SU-DHL-6 (cell line): ENCODE measurements around the gene TMEM178A.

Experiments
- H2AFZ ChIP-seq: fragments of 200-600 bp; sonication (generic); 2 replicates; pipeline ENCODE4 v1.6.1; 2014; ENCODE audit warnings: low read depth, mild to moderate bottlenecking, moderate library complexity, mixed read lengths, antibody characterized with exemption, low read length; ENCODE audit not compliant: severe bottlenecking
- H3F3A ChIP-seq: fragments of 200-600 bp; shearing (Covaris generic); 2 replicates; pipeline ENCODE4 v1.6.0; 2016; ENCODE audit warnings: antibody characterized with exemption, mild to moderate bottlenecking; ENCODE audit not compliant: insufficient read depth
- H3K27ac ChIP-seq: fragments of 200-600 bp; sonication (generic); 2 replicates; pipeline ENCODE4 v1.5.1; 2016; ENCODE audit warnings: low read depth, mild to moderate bottlenecking, low read length, moderate library complexity, mixed read lengths
- H3K27me3 ChIP-seq: fragments of 200-600 bp; sonication (generic), shearing (Covaris generic); 2 replicates; pipeline ENCODE4 v1.6.0; 2014; ENCODE audit warnings: mild to moderate bottlenecking, low read length
- H3K36me3 ChIP-seq: fragments of 200-600 bp; sonication (generic); 2 replicates; pipeline ENCODE4 v1.6.1; 2014; ENCODE audit warnings: mild to moderate bottlenecking, low read length, mixed read lengths
- H3K4me2 ChIP-seq: fragments of 300-600, 200-600 bp; shearing (Covaris generic), sonication (generic); 2 replicates; pipeline ENCODE4 v1.6.0; 2014; ENCODE audit warnings: low read length, low read depth, mild to moderate bottlenecking; ENCODE audit not compliant: poor library complexity, severe bottlenecking
- H3K4me3 ChIP-seq: fragments of 200-600 bp; sonication (generic); 2 replicates; pipeline ENCODE4 v1.5.1; 2014; ENCODE audit warnings: antibody characterized with exemption, low read length, mild to moderate bottlenecking, mixed read lengths; ENCODE audit not compliant: insufficient read depth, poor library complexity, severe bottlenecking
- H3K79me2 ChIP-seq: fragments of 200-600 bp; sonication (generic); 2 replicates; pipeline ENCODE4 v1.6.1; 2014; ENCODE audit warnings: mild to moderate bottlenecking, low read length, moderate library complexity; ENCODE audit not compliant: insufficient read depth
- H3K9ac ChIP-seq: fragments of 200-600 bp; sonication (generic); 2 replicates; pipeline ENCODE4 v1.7.0; 2014; ENCODE audit warnings: mild to moderate bottlenecking, low read length
- H3K9me2 ChIP-seq: fragments of 200-600 bp; sonication (generic); replicated peaks from 2 replicates; pipeline ENCODE4 v1.6.1; 2014; ENCODE audit warnings: low read length; ENCODE audit not compliant: insufficient read depth
- H3K9me3 ChIP-seq: fragments of 200-600 bp; sonication (generic); 2 replicates; pipeline ENCODE4 v1.6.1; 2014; ENCODE audit warnings: low read length, mixed read lengths; ENCODE audit not compliant: insufficient read depth
- H4K20me1 ChIP-seq: fragments of 200-600 bp; sonication (generic); 2 replicates; pipeline ENCODE4 v1.6.1; 2014; ENCODE audit warnings: low read depth, mild to moderate bottlenecking, antibody characterized with exemption, low read length, moderate library complexity, mixed read lengths
- EZH2phosphoT487 ChIP-seq: fragments of 200-600 bp; sonication (generic), shearing (Covaris generic); conservative IDR thresholded peaks from 2 replicates; pipeline ENCODE4 v1.6.1; 2018; ENCODE audit warnings: mild to moderate bottlenecking, antibody characterized with exemption, low read length, moderate library complexity, mixed read lengths
- TF ChIP-seq, protein P1 (sequence below): fragments of 200-600 bp; sonication (generic); IDR thresholded peaks from one replicate; pipeline ENCODE4 v1.5.1; 2017; ENCODE audit warnings: antibody characterized with exemption, mild to moderate bottlenecking, low read length, moderate library complexity; ENCODE audit not compliant: insufficient read depth, poor library complexity, severe bottlenecking

Gene TMEM178A

DNA sequence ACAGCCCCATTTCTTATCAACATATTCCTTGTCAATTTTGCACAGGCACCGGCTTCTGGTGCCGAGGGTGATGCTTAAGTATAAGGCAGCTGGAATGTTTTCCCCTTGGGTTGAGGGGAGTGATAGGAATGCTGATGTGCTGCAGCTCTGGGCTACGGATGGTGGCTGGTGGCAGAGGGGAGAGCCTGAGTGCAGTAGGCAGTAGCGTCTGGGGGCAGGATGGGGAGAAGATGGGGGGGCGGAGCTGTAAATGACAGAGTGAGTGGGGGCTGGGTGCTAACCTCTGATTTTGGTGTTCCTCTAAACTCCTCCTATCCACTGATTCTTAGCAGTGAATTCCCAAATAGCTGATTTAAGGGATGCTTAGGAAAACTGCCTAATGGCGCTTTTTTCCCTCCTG, 20.7 kb downstream of the TMEM178A start:
- Histone ChIP-seq H3K27me3 (no peaks in the 10 kb centered on the region), H2AFZ (no peak overlapping the region), H3K27ac (no peak overlapping the region), H3K4me2 (no peak overlapping the region), H3K9me3 (no peaks in the 10 kb centered on the region), H3K79me2 (no peaks in the 10 kb centered on the region), H3K9ac (no peak overlapping the region), H3K36me3 (no peaks in the 10 kb centered on the region), H3K9me2 (no peaks in the 10 kb centered on the region), H3K4me3 (no peak overlapping the region), H3F3A (no peaks in the 10 kb centered on the region), H4K20me1 (no peaks in the 10 kb centered on the region)
- TF ChIP-seq EZH2phosphoT487: no peak
- TF ChIP-seq, protein P1, sequence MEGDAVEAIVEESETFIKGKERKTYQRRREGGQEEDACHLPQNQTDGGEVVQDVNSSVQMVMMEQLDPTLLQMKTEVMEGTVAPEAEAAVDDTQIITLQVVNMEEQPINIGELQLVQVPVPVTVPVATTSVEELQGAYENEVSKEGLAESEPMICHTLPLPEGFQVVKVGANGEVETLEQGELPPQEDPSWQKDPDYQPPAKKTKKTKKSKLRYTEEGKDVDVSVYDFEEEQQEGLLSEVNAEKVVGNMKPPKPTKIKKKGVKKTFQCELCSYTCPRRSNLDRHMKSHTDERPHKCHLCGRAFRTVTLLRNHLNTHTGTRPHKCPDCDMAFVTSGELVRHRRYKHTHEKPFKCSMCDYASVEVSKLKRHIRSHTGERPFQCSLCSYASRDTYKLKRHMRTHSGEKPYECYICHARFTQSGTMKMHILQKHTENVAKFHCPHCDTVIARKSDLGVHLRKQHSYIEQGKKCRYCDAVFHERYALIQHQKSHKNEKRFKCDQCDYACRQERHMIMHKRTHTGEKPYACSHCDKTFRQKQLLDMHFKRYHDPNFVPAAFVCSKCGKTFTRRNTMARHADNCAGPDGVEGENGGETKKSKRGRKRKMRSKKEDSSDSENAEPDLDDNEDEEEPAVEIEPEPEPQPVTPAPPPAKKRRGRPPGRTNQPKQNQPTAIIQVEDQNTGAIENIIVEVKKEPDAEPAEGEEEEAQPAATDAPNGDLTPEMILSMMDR: no peak

DNA sequence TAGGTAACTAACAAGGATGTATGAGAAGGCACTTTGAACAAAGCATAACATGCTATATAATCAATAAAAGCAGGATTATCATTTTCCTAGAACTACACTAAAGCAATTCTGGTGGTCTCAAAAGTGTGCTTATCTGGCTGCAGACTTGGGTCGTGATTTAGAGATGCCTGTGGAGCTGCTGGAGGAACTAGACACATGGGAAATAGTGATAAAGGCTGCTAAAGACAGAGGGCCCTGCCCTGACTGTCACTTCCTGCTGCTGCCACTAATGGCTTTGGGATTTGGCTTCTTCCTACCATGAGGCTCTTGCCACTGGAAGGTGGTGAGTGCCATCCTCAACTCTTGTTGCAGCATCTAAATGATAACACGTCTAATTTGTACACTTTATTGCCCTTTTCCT, 22.5 kb downstream of the TMEM178A start:
- H4K20me1 ChIP-seq: no peaks in the 10 kb centered on the region
- no peaks in the 10 kb centered on the region for H3K79me2 ChIP-seq
- TF ChIP-seq, protein P1: no peak
- TF ChIP-seq EZH2phosphoT487: no peak
- H3K9ac ChIP-seq: no peak overlapping the region
- no peak overlapping the region for H3K4me2 ChIP-seq
- no peak overlapping the region for H3K4me3 ChIP-seq
- no peaks in the 10 kb centered on the region for H3K9me3 ChIP-seq
- no peaks in the 10 kb centered on the region for H3F3A ChIP-seq
- H3K9me2 ChIP-seq: no peaks in the 10 kb centered on the region
- no peak overlapping the region for H3K27ac ChIP-seq
- no peak overlapping the region for H2AFZ ChIP-seq
- no peaks in the 10 kb centered on the region for H3K36me3 ChIP-seq
- H3K27me3 ChIP-seq: no peaks in the 10 kb centered on the region

DNA sequence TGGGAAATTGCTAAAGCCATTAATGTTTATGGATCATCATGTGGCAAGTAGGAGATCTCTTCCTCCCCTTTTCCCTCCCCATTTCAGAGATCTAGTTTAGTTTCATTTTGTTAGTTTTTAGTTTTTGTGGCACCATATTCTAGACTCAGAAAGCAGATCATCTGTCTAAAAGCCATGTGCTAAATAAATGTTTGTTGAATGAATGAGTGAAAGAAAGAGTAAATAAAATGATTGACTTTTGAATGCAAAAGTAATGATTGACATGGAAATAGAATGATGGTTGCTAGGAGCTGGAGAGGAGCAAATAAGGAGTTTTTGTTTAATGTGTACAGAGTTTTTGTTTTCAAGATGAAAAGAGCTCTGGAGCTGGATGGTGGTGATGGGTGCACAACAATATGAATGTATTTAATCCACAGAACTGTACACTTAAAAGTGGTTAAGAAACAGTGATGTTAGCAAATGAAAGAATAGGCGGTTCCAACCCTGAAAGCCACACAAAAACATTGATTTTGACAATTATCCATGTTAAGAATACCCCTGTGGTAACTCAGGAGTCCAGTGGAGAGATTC, 23.6 kb downstream of the TMEM178A start:
- no peak overlapping the region for H3K4me2 ChIP-seq
- no peaks in the 10 kb centered on the region for H3K9me3 ChIP-seq
- no peaks in the 10 kb centered on the region for H3K79me2 ChIP-seq
- H3K4me3 ChIP-seq: no peak overlapping the region
- no peaks in the 10 kb centered on the region for H3K9me2 ChIP-seq
- no peaks in the 10 kb centered on the region for H3F3A ChIP-seq
- no peak overlapping the region for H3K9ac ChIP-seq
- TF ChIP-seq EZH2phosphoT487: no peak
- TF ChIP-seq, protein P1: no peak
- H4K20me1 ChIP-seq: no peaks in the 10 kb centered on the region
- H3K27ac ChIP-seq: no peak overlapping the region
- H3K36me3 ChIP-seq: no peaks in the 10 kb centered on the region
- H3K27me3 ChIP-seq: no peaks in the 10 kb centered on the region
- H2AFZ ChIP-seq: no peak overlapping the region
